Gastrocnemius medialis (tissue), 4 donors: ENCODE measurements around the gene RSAD2.

ENCODE experiments used
- POLR2A ChIP-seq, 2 donors: fragments of 450-650 bp; IDR thresholded peaks; one replicate each; pipeline ENCODE4 v1.6.1; 2017; ENCODE audit warnings: antibody characterized with exemption in 2 of 2, mild to moderate bottlenecking in 2 of 2, moderate library complexity in 2 of 2
- TF ChIP-seq, protein P1 (sequence below), 5 experiments: fragments of 450-650 bp in 3 of 5; fragments of 200-600 bp in 2 of 5; sonication (generic) in 2 of 5; IDR thresholded peaks in 4 of 5; conservative IDR thresholded peaks in 1 of 5; 1 replicate in 4 of 5; 2 replicates in 1 of 5; pipeline ENCODE4 v1.5.1; 2016 to 2019; ENCODE audit warnings: antibody characterized with exemption in 5 of 5, mild to moderate bottlenecking in 3 of 5, moderate library complexity in 3 of 5

DNA sequence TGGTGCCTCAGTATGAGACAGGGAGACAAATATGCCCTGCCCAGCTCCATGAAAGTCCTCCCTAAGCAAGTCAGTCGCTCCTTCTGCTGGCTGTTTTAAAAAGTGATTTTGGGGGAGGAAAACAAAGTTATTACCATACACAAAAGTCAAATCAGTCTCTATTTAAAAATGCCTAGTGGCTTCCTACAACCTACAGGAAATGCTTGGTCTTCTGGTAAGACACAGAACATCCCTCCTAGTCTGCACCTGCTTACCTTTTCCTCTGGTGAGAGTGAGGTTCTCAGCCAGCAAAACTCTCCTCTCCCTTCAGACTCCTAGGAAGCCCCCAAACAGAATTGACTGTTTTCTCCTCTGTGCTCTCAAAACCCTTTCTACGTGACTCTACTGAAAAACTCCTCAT is 25.4 kb upstream of the RSAD2 start:
- TF ChIP-seq, protein P1, sequence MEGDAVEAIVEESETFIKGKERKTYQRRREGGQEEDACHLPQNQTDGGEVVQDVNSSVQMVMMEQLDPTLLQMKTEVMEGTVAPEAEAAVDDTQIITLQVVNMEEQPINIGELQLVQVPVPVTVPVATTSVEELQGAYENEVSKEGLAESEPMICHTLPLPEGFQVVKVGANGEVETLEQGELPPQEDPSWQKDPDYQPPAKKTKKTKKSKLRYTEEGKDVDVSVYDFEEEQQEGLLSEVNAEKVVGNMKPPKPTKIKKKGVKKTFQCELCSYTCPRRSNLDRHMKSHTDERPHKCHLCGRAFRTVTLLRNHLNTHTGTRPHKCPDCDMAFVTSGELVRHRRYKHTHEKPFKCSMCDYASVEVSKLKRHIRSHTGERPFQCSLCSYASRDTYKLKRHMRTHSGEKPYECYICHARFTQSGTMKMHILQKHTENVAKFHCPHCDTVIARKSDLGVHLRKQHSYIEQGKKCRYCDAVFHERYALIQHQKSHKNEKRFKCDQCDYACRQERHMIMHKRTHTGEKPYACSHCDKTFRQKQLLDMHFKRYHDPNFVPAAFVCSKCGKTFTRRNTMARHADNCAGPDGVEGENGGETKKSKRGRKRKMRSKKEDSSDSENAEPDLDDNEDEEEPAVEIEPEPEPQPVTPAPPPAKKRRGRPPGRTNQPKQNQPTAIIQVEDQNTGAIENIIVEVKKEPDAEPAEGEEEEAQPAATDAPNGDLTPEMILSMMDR (IDR thresholded peaks at IDR 0.05 in 4 of 5, conservative IDR thresholded peaks at IDR 0.05 in 1 of 5): no peak
- no peak for TF ChIP-seq POLR2A (IDR thresholded peaks at IDR 0.05)
